Vagina (tissue), 2 donors: Measurements from ENCODE around the gene HRH1. TPM values are rescaled to one million over a fixed set of nuclear protein-coding genes. Genes with fewer than 3 reads are reported as not detected.

ENCODE experiments used
- DNase-seq, 2 donors: peaks; one replicate each; pipeline ENCODE4 v3.0.0-alpha.2; 2017; ENCODE audit errors: extremely low spot score in 2 of 2
- H3K27ac ChIP-seq: fragments of 200-600 bp; sonication (generic); one replicate; pipeline ENCODE4 v1.5.1; 2019
- H3K27me3 ChIP-seq: fragments of 200-600 bp; sonication (generic); one replicate; pipeline ENCODE4 v1.5.1; 2019
- H3K36me3 ChIP-seq, 2 donors: fragments of 200-600 bp; sonication (generic); one replicate each; pipeline ENCODE4 v1.5.1; 2017 to 2019
- H3K4me1 ChIP-seq: fragments of 200-600 bp; sonication (generic); one replicate; pipeline ENCODE4 v1.5.1; 2019
- H3K4me3 ChIP-seq, 2 donors: fragments of 200-600 bp; sonication (generic); 1 replicate in 1 of 2; 2 replicates in 1 of 2; pipeline ENCODE4 v1.5.1; 2016 to 2019
- H3K9me3 ChIP-seq: fragments of 200-600 bp; sonication (generic); one replicate; pipeline ENCODE4 v1.5.1; 2019
- POLR2A ChIP-seq, 2 donors: fragments of 450-650 bp; IDR thresholded peaks; one replicate each; pipeline ENCODE4 v1.6.1; 2017; ENCODE audit warnings: antibody characterized with exemption in 2 of 2, mild to moderate bottlenecking in 2 of 2, moderate library complexity in 2 of 2
- POLR2AphosphoS5 ChIP-seq, 2 donors: sonication (generic); formaldehyde crosslinking; IDR thresholded peaks; one replicate each; pipeline ENCODE4 v1.9.0; 2017; ENCODE audit warnings: antibody characterized with exemption in 2 of 2, mild to moderate bottlenecking in 2 of 2, low read depth in 1 of 2; ENCODE audit not compliant: insufficient read depth in 1 of 2
- intact Hi-C: fragments of 100-400 bp; cut with DNase I; formaldehyde crosslinking; loops from one replicate; pipeline ENCODE4 v1.15.1; 2023
- total RNA-seq: library from RNA; depleted of rRNA; stranded (reverse); fragments of >200 nt; gene quantifications from one replicate; pipeline ENCODE4 v1.2.3, GENCODE V29; 2016
- TF ChIP-seq, protein P1 (sequence below), 3 experiments: fragments of 450-650 bp in 2 of 3; fragments of 200-600 bp in 1 of 3; sonication (generic) in 1 of 3; IDR thresholded peaks; one replicate each; pipeline ENCODE4 v1.5.1; 2017 to 2019; ENCODE audit warnings: antibody characterized with exemption in 3 of 3, mild to moderate bottlenecking in 2 of 3, moderate library complexity in 2 of 3

HRH1 gene
- total RNA-seq, 1 donor from 2014 or later, result 9.3 TPM

DNA sequence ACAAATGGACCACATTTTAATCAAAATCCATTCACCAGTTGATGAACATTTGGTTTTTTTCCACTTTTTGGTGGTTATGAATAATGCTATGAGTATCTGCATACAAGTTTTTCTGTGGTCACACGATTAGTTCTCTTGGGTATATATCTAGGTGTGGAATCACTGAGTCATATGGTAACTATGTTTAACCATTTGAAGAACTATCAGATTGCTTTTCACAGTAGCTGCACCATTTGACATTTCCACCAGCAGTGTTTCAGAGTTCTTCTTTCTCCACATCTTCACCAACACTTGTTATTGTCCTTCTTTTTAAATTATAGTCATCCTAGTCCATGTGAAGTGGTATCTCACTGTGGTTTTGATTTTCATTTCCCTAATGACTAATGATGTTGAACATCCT is 84.6 kb downstream of the HRH1 start:
- intact Hi-C loops, result no loop called here
- TF ChIP-seq POLR2A (IDR thresholded peaks at IDR 0.05), result no peak
- TF ChIP-seq, protein P1, sequence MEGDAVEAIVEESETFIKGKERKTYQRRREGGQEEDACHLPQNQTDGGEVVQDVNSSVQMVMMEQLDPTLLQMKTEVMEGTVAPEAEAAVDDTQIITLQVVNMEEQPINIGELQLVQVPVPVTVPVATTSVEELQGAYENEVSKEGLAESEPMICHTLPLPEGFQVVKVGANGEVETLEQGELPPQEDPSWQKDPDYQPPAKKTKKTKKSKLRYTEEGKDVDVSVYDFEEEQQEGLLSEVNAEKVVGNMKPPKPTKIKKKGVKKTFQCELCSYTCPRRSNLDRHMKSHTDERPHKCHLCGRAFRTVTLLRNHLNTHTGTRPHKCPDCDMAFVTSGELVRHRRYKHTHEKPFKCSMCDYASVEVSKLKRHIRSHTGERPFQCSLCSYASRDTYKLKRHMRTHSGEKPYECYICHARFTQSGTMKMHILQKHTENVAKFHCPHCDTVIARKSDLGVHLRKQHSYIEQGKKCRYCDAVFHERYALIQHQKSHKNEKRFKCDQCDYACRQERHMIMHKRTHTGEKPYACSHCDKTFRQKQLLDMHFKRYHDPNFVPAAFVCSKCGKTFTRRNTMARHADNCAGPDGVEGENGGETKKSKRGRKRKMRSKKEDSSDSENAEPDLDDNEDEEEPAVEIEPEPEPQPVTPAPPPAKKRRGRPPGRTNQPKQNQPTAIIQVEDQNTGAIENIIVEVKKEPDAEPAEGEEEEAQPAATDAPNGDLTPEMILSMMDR (IDR thresholded peaks at IDR 0.05), result no peak
- TF ChIP-seq POLR2AphosphoS5 (IDR thresholded peaks at IDR 0.05; ENCODE audit: insufficient read depth in 1 of 2, low read depth in 1 of 2), result no peak
- Histone ChIP-seq H3K4me3 (no peak overlapping the region), H3K27me3 (no peaks in the 10 kb centered on the region), H3K4me1 (peaks cover 5% of the 10 kb centered on the region), H3K36me3 (no peaks in the 10 kb centered on the region), H3K9me3 (no peaks in the 10 kb centered on the region), H3K27ac (no peak overlapping the region)
- DNase-seq, result no peak

DNA sequence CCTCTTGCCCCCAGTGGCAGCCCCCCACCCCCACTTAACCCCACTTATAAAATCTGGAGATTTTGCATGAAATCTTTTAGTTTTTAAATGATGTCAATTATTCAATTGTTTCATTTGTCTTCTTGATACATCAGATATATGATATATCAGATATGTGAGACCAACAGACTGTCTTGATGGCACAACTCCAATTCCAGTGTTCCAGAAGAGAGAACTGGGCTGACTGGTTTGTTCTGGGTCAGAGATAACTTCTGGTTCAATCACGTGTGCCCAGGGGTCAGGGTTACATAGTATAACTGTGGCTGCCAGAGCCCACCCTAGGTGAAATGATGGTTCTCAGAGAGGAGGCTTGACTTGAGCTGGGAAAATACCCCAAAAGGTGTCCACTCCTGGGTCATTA is 85.5 kb downstream of the HRH1 start:
- TF ChIP-seq POLR2AphosphoS5 (IDR thresholded peaks at IDR 0.05; ENCODE audit: insufficient read depth in 1 of 2, low read depth in 1 of 2) (no peak), POLR2A (IDR thresholded peaks at IDR 0.05) (no peak)
- TF ChIP-seq, protein P1 (IDR thresholded peaks at IDR 0.05), result no peak
- no peaks in the 10 kb centered on the region for H3K36me3 ChIP-seq
- peaks cover 5% of the 10 kb centered on the region for H3K4me1 ChIP-seq
- no peak overlapping the region for H3K4me3 ChIP-seq
- no peaks in the 10 kb centered on the region for H3K27me3 ChIP-seq
- H3K27ac ChIP-seq, result no peak overlapping the region
- no peak for DNase-seq
- H3K9me3 ChIP-seq, result no peaks in the 10 kb centered on the region
- intact Hi-C loops, result no loop called here

- intact Hi-C loops, result no loop called here
- Histone ChIP-seq H3K9me3 (no peaks in the 10 kb centered on the region), H3K4me1 (peaks cover 5% of the 10 kb centered on the region), H3K27me3 (no peaks in the 10 kb centered on the region), H3K4me3 (no peak overlapping the region), H3K36me3 (no peaks in the 10 kb centered on the region), H3K27ac (no peak overlapping the region)
- DNase-seq, result no peak
- TF ChIP-seq, protein P1 (IDR thresholded peaks at IDR 0.05), result no peak
- TF ChIP-seq POLR2AphosphoS5 (IDR thresholded peaks at IDR 0.05; ENCODE audit: insufficient read depth in 1 of 2, low read depth in 1 of 2) (no peak), POLR2A (IDR thresholded peaks at IDR 0.05) (no peak)
Observed at GRCh38 chr3:11240496-11240895, 86.2 kb downstream of the HRH1 start.

GRCh38 chr3:11244121-11244677 is 89.9 kb downstream of the HRH1 start:
- intact Hi-C loops, result no loop called here
- TF ChIP-seq POLR2A (IDR thresholded peaks at IDR 0.05) (no peak), POLR2AphosphoS5 (IDR thresholded peaks at IDR 0.05; ENCODE audit: insufficient read depth in 1 of 2, low read depth in 1 of 2) (no peak)
- TF ChIP-seq, protein P1 (IDR thresholded peaks at IDR 0.05), result no peak
- DNase-seq, result no peak
- Histone ChIP-seq H3K27ac (no peak overlapping the region), H3K36me3 (no peaks in the 10 kb centered on the region), H3K27me3 (no peaks in the 10 kb centered on the region), H3K4me3 (no peak overlapping the region), H3K9me3 (no peaks in the 10 kb centered on the region), H3K4me1 (peaks cover 5% of the 10 kb centered on the region)

GRCh38 chr3:11245276-11245675 is 91.0 kb downstream of the HRH1 start:
- no peak for DNase-seq
- H3K27me3 ChIP-seq, result no peaks in the 10 kb centered on the region
- TF ChIP-seq, protein P1 (IDR thresholded peaks at IDR 0.05), result no peak
- TF ChIP-seq POLR2A (IDR thresholded peaks at IDR 0.05) (no peak), POLR2AphosphoS5 (IDR thresholded peaks at IDR 0.05; ENCODE audit: insufficient read depth in 1 of 2, low read depth in 1 of 2) (no peak)
- no peaks in the 10 kb centered on the region for H3K4me1 ChIP-seq
- no peak overlapping the region for H3K4me3 ChIP-seq
- intact Hi-C loops, result no loop called here
- H3K27ac ChIP-seq, result no peak overlapping the region
- H3K36me3 ChIP-seq, result no peaks in the 10 kb centered on the region
- H3K9me3 ChIP-seq, result no peaks in the 10 kb centered on the region
